Neural progenitor cell (in vitro differentiated cells): ENCODE results near the gene ZGPAT.

Experiments
- EZH2 ChIP-seq: fragments of 200-600 bp; sonication (generic); IDR thresholded peaks from 2 replicates; pipeline ENCODE4 v1.6.1; 2017; ENCODE audit warnings: antibody characterized with exemption, mild to moderate bottlenecking, moderate library complexity
- EZH2phosphoT487 ChIP-seq: fragments of 200-600 bp; sonication (generic); IDR thresholded peaks from 2 replicates; pipeline ENCODE4 v1.6.1; 2017; ENCODE audit warnings: antibody characterized with exemption
- TF ChIP-seq, protein P1 (sequence below): fragments of 200-600 bp; sonication (generic); IDR thresholded peaks from 2 replicates; pipeline ENCODE4 v1.5.1; 2017; ENCODE audit warnings: antibody characterized with exemption, mild to moderate bottlenecking

DNA sequence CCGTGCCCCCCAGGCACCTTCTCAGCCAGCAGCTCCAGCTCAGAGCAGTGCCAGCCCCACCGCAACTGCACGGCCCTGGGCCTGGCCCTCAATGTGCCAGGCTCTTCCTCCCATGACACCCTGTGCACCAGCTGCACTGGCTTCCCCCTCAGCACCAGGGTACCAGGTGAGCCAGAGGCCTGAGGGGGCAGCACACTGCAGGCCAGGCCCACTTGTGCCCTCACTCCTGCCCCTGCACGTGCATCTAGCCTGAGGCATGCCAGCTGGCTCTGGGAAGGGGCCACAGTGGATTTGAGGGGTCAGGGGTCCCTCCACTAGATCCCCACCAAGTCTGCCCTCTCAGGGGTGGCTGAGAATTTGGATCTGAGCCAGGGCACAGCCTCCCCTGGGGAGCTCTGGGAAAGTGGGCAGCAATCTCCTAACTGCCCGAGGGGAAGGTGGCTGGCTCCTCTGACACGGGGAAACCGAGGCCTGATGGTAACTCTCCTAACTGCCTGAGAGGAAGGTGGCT, 10.4 kb upstream of the ZGPAT start:
- TF ChIP-seq, protein P1, sequence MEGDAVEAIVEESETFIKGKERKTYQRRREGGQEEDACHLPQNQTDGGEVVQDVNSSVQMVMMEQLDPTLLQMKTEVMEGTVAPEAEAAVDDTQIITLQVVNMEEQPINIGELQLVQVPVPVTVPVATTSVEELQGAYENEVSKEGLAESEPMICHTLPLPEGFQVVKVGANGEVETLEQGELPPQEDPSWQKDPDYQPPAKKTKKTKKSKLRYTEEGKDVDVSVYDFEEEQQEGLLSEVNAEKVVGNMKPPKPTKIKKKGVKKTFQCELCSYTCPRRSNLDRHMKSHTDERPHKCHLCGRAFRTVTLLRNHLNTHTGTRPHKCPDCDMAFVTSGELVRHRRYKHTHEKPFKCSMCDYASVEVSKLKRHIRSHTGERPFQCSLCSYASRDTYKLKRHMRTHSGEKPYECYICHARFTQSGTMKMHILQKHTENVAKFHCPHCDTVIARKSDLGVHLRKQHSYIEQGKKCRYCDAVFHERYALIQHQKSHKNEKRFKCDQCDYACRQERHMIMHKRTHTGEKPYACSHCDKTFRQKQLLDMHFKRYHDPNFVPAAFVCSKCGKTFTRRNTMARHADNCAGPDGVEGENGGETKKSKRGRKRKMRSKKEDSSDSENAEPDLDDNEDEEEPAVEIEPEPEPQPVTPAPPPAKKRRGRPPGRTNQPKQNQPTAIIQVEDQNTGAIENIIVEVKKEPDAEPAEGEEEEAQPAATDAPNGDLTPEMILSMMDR: no peak
- TF ChIP-seq EZH2 (no peak), EZH2phosphoT487 (no peak)
